Smooth muscle cell (in vitro differentiated cells): ENCODE results near the gene RNPEPL1. TPM values are rescaled to one million over a fixed set of nuclear protein-coding genes. Genes with fewer than 3 reads are reported as not detected.

Source experiments
- DNase-seq: peaks from one replicate; lab custom pipeline; 2025; ENCODE audit not compliant: unreplicated experiment; lab: John Stamatoyannopoulos, UW
- H2AFZ ChIP-seq: fragments of 200-600 bp; sonication (generic); 2 replicates; pipeline ENCODE4 v1.6.0; 2016; ENCODE audit warnings: antibody characterized with exemption, low read depth, mild to moderate bottlenecking
- H3F3A ChIP-seq: fragments of 200-600 bp; sonication (generic); 2 replicates; pipeline ENCODE4 v1.6.0; 2017; ENCODE audit warnings: antibody characterized with exemption, low read depth
- H3K27ac ChIP-seq: fragments of 200-600 bp; sonication (generic); 2 replicates; pipeline ENCODE4 v1.5.1; 2016; ENCODE audit warnings: low read depth, mild to moderate bottlenecking
- H3K27me3 ChIP-seq: fragments of 200-600 bp; sonication (generic); 2 replicates; pipeline ENCODE4 v1.6.1; 2016; ENCODE audit warnings: low read depth, mild to moderate bottlenecking
- H3K36me3 ChIP-seq: fragments of 200-600 bp; sonication (generic); 2 replicates; pipeline ENCODE4 v1.5.1; 2016; ENCODE audit warnings: low read depth
- H3K4me1 ChIP-seq: fragments of 200-600 bp; sonication (generic); 2 replicates; pipeline ENCODE4 v1.5.1; 2016; ENCODE audit warnings: low read depth
- H3K4me2 ChIP-seq: fragments of 200-600 bp; sonication (generic); 2 replicates; pipeline ENCODE4 v1.6.0; 2016; ENCODE audit warnings: mild to moderate bottlenecking
- H3K4me3 ChIP-seq: fragments of 200-600 bp; sonication (generic); 2 replicates; pipeline ENCODE4 v1.5.1; 2016; ENCODE audit warnings: mild to moderate bottlenecking
- H3K79me2 ChIP-seq: fragments of 200-600 bp; sonication (generic); 2 replicates; pipeline ENCODE4 v1.6.0; 2016; ENCODE audit warnings: low read depth, mild to moderate bottlenecking
- H3K9ac ChIP-seq: fragments of 200-600 bp; sonication (generic); 2 replicates; pipeline ENCODE4 v1.6.0; 2016; ENCODE audit warnings: low read depth
- H3K9me3 ChIP-seq: fragments of 200-600 bp; sonication (generic); replicated peaks from 2 replicates; pipeline ENCODE4 v1.5.1; 2016; ENCODE audit warnings: low read depth
- H4K20me1 ChIP-seq: fragments of 200-600 bp; sonication (generic); 2 replicates; pipeline ENCODE4 v1.6.0; 2016; ENCODE audit warnings: low read depth
- CTCF ChIP-seq: fragments of 200-600 bp; sonication (generic); IDR thresholded peaks from 2 replicates; pipeline ENCODE4 v1.5.1; 2017; ENCODE audit warnings: borderline replicate concordance, mild to moderate bottlenecking, antibody characterized with exemption; ENCODE audit not compliant: insufficient read depth, poor library complexity, severe bottlenecking
- WGBS: methylation state at CpG from one replicate; pipeline ENCODE4 v1.1.7; 2016; ENCODE audit warnings: low lambda C conversion rate; 5-methylcytosine and 5-hydroxymethylcytosine counted together
- polyA plus RNA-seq: library from polyadenylated mRNA; unstranded; fragments of >200 nt; fragmentation: Nextera tagmentation; extraction: Ambion mirVana; gene quantifications from 2 replicates; pipeline ENCODE4 v1.2.1, GENCODE V29; 2016
- total RNA-seq: library from RNA; depleted of rRNA; stranded (reverse); fragments of >200 nt; gene quantifications from 2 replicates; pipeline ENCODE4 v1.2.3, GENCODE V29; 2014

The RNPEPL1 gene
- total and polyA plus RNA-seq, 2 experiments from 2014 or later: 15.3 to 40.9 TPM

GRCh38 chr2:240526521-240526920, 41.8 kb upstream of the RNPEPL1 start:
- Histone ChIP-seq H3K4me3 (no peak overlapping the region), H3K9ac (no peak overlapping the region), H3K9me3 (peaks cover 6% of the 10 kb centered on the region), H3K36me3 (peaks cover 6% of the 10 kb centered on the region), H3F3A (no peaks in the 10 kb centered on the region), H3K79me2 (no peaks in the 10 kb centered on the region), H3K4me2 (no peak overlapping the region), H4K20me1 (no peaks in the 10 kb centered on the region), H3K27ac (no peak overlapping the region), H3K27me3 (no peaks in the 10 kb centered on the region), H3K4me1 (no peaks in the 10 kb centered on the region), H2AFZ (no peak overlapping the region)
- TF ChIP-seq CTCF: no peak
- WGBS: 75% methylated on average over 4 of the region's 4 CpGs
- no peak for DNase-seq

GRCh38 chr2:240527153-240527750, 41.0 kb upstream of the RNPEPL1 start:
- H3K9me3 ChIP-seq: peaks cover 13% of the 10 kb centered on the region
- H3F3A ChIP-seq: no peaks in the 10 kb centered on the region
- no peak overlapping the region for H3K27ac ChIP-seq
- DNase-seq: no peak
- 94% methylated on average over 3 of the region's 3 CpGs for WGBS
- no peak overlapping the region for H2AFZ ChIP-seq
- peaks cover 13% of the 10 kb centered on the region for H3K36me3 ChIP-seq
- H3K4me1 ChIP-seq: no peaks in the 10 kb centered on the region
- no peak overlapping the region for H3K9ac ChIP-seq
- no peak for TF ChIP-seq CTCF
- H3K27me3 ChIP-seq: no peaks in the 10 kb centered on the region
- no peaks in the 10 kb centered on the region for H4K20me1 ChIP-seq
- H3K4me2 ChIP-seq: no peak overlapping the region
- H3K79me2 ChIP-seq: no peaks in the 10 kb centered on the region
- H3K4me3 ChIP-seq: no peak overlapping the region

- Histone ChIP-seq H3K27ac (no peak overlapping the region), H3K9me3 (peaks cover 21% of the 10 kb centered on the region), H3K27me3 (no peaks in the 10 kb centered on the region), H4K20me1 (no peaks in the 10 kb centered on the region), H3K4me3 (no peak overlapping the region), H3K9ac (no peak overlapping the region), H3K4me2 (no peak overlapping the region), H3K4me1 (no peaks in the 10 kb centered on the region), H2AFZ (no peak overlapping the region), H3F3A (no peaks in the 10 kb centered on the region), H3K36me3 (peaks cover 13% of the 10 kb centered on the region), H3K79me2 (no peaks in the 10 kb centered on the region)
- no peak for TF ChIP-seq CTCF
- no peak for DNase-seq
- 97% methylated on average over 13 of the region's 13 CpGs for WGBS
Observed at GRCh38 chr2:240528406-240529040, 39.8 kb upstream of the RNPEPL1 start.
